ENCODE measurements around the gene LMO7.
"Not testable (repeated sequence)": the region's sequence is repeated elsewhere in the genome, so short reads cannot be mapped to it uniquely, and the experiment has no call there.

LMO7 gene

GRCh38 chr13:75695908-75696307 is 59.8 kb downstream of the LMO7 start:
- in situ Hi-C loops (cut with MboI; ENCODE audit: low sequenced_read_pairs) = not testable (repeated sequence)

- in situ Hi-C loops (cut with MboI; ENCODE audit: low sequenced_read_pairs) = no loop called here
Observed at GRCh38 chr13:75699062-75699461, 62.9 kb downstream of the LMO7 start.

GRCh38 chr13:75699717-75700116 is 63.6 kb downstream of the LMO7 start:
- in situ Hi-C loops (cut with MboI; ENCODE audit: low sequenced_read_pairs) = not testable (repeated sequence)

- in situ Hi-C loops (cut with MboI; ENCODE audit: low sequenced_read_pairs) = no loop called here
Observed at GRCh38 chr13:75700552-75700951, 64.4 kb downstream of the LMO7 start.

GRCh38 chr13:75702476-75702875 is 66.3 kb downstream of the LMO7 start:
- in situ Hi-C loops (cut with MboI; ENCODE audit: low sequenced_read_pairs) = no loop called here

GRCh38 chr13:75703769-75704168 is 67.6 kb downstream of the LMO7 start:
- in situ Hi-C loops (cut with MboI; ENCODE audit: low sequenced_read_pairs) = no loop called here

GRCh38 chr13:75704194-75704926 is 68.2 kb downstream of the LMO7 start:
- in situ Hi-C loops (cut with MboI; ENCODE audit: low sequenced_read_pairs) = no loop called here

GRCh38 chr13:75704927-75705288 is 68.8 kb downstream of the LMO7 start:
- in situ Hi-C loops (cut with MboI; ENCODE audit: low sequenced_read_pairs) = no loop called here

- in situ Hi-C loops (cut with MboI; ENCODE audit: low sequenced_read_pairs) = no loop called here
Observed at GRCh38 chr13:75705395-75705794, 69.3 kb downstream of the LMO7 start.

- in situ Hi-C loops (cut with MboI; ENCODE audit: low sequenced_read_pairs) = no loop called here
Observed at GRCh38 chr13:75705908-75706307, 69.8 kb downstream of the LMO7 start.

GRCh38 chr13:75713852-75714251 is 77.7 kb downstream of the LMO7 start:
- in situ Hi-C loops (cut with MboI; ENCODE audit: low sequenced_read_pairs) = no loop called here

- in situ Hi-C loops (cut with MboI; ENCODE audit: low sequenced_read_pairs) = no loop called here
Observed at GRCh38 chr13:75715601-75716523, 79.7 kb downstream of the LMO7 start.

GRCh38 chr13:75717525-75717924 is 81.4 kb downstream of the LMO7 start:
- in situ Hi-C loops (cut with MboI; ENCODE audit: low sequenced_read_pairs) = no loop called here

- in situ Hi-C loops (cut with MboI; ENCODE audit: low sequenced_read_pairs) = no loop called here
Observed at GRCh38 chr13:75721307-75721706, 85.2 kb downstream of the LMO7 start.

GRCh38 chr13:75723901-75724300 is 87.8 kb downstream of the LMO7 start:
- in situ Hi-C loops (cut with MboI; ENCODE audit: low sequenced_read_pairs) = no loop called here

GRCh38 chr13:75724752-75725517 is 88.8 kb downstream of the LMO7 start:
- in situ Hi-C loops (cut with MboI; ENCODE audit: low sequenced_read_pairs) = no loop called here

GRCh38 chr13:75725736-75726135 is 89.6 kb downstream of the LMO7 start:
- in situ Hi-C loops (cut with MboI; ENCODE audit: low sequenced_read_pairs) = no loop called here

- in situ Hi-C loops (cut with MboI; ENCODE audit: low sequenced_read_pairs) = no loop called here
Observed at GRCh38 chr13:75726306-75726705, 90.2 kb downstream of the LMO7 start.

GRCh38 chr13:75733113-75733512 is 97.0 kb downstream of the LMO7 start:
- in situ Hi-C loops (cut with MboI; ENCODE audit: low sequenced_read_pairs) = not testable (repeated sequence)

- in situ Hi-C loops (cut with MboI; ENCODE audit: low sequenced_read_pairs) = no loop called here
Observed at GRCh38 chr13:75736173-75736572, 100.0 kb downstream of the LMO7 start.

GRCh38 chr13:75738841-75739240 is 102.7 kb downstream of the LMO7 start:
- in situ Hi-C loops (cut with MboI; ENCODE audit: low sequenced_read_pairs) = no loop called here
